Measurements from ENCODE around the gene PAQR7.

PAQR7 gene

DNA sequence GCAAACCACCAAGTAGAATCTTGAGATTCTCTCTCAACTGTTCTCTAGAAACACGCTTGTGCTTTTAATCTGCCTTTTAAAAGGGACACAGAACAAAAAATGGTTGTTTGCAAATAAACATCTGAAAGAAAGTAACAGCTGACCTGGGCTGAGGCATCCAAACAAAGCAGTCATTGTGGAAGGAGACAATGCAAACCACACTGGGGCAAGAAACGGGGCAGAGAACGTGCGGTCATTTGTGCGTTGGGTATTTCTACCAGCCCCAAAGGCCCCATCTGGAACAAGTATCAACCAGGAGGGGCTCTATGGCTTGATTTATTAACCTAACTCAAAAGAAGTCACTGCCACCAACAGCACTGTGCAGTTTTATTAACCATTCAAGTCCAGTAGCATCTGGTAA is 24.7 kb upstream of the PAQR7 start:
- DNase-seq: no peak

DNA sequence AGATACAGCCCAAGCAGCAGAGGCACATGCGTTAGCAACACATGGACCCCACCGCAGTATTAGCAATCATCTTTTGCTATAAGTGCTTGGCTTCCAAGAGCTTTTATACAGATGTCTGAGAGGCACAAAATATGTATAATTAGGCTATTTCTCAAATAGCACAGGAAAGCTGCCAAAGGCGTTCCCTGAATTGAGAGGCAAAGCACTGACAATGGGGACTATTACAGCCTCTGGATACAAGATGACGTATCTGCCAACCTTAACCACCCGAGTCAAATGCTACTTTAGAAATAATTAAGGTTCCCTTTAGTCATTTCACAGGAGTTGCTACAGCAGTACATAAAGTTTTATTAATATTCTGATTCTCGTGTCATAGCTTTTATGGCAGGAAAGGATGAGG is 24.3 kb upstream of the PAQR7 start:
- DNase-seq: no peak

DNA sequence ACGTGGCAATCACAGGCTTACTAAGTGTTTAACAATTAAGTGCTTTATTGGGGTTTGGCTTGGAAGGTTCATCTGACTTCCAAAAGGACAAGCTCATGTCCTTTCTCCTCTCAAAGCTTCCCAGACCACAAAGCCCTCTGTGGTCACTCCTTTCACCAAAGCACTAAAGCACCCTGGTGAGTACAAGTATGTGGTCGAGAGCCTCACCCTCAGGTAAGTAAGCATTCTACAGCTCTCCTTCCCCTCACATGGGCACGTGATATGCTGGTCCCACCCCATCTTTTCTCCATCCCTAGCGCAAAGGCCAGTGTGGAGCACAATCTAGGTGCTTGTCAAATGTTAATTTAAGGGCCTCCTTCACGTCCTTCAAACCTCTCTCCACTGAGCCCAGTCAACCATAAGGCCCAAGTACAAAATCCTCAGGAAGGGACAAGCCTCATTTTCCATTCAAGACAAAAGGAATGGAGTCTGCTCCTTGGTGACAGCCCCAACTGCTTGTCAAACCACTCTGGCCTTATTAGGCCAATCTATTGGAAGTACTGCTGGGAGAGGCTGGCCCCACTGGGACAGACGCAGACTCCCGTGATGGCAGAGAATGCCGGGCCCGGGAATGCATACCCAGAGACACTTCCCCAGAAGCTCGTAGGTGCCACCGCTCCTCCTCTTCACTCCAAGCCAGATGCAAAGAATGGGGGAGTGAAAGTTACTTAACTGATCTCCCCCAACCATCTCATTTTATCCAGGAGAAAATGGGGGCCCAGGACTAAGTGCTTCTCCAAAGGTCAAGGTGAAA is 22.9 kb upstream of the PAQR7 start:
- no peak for DNase-seq

DNA sequence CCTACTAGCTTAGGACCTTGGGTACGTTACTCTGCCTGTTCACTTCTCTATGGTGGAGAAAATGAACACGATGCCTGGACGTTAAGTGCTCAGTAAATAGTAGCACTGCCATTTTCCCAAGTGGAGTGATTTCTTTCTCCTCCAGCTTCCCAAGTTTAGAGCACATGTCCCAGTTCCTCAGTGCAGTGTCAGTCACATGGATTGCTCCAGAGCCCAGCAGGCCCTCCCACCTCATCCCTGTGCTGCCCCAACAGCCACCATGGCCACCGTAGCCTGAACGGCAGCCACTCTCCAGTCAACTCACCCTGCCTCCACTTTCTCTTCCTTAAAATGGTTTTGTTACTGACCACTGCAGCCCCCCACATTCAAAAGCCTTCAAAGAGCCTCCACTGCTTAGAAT is 22.2 kb upstream of the PAQR7 start:
- DNase-seq: no peak

DNA sequence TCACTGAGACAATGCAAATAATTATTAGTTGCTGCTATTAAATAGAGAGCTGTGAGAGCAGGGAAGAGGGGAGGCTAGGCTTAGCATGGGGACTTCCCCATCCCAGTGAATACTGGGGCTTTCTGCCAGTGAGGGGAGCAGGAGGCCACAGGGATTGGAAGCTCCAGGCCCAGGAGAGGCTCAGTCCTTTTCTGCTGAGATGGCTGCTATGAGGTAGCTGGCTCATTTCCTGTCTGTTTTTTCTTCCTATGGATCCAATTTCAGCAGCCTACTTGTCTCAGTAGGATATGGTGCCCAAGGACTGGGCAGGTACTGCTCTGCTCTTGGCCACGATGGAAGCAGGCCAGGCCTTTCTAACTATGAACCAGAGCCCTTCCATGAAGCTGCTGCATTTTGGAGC is 20.8 kb upstream of the PAQR7 start:
- DNase-seq: no peak

DNA sequence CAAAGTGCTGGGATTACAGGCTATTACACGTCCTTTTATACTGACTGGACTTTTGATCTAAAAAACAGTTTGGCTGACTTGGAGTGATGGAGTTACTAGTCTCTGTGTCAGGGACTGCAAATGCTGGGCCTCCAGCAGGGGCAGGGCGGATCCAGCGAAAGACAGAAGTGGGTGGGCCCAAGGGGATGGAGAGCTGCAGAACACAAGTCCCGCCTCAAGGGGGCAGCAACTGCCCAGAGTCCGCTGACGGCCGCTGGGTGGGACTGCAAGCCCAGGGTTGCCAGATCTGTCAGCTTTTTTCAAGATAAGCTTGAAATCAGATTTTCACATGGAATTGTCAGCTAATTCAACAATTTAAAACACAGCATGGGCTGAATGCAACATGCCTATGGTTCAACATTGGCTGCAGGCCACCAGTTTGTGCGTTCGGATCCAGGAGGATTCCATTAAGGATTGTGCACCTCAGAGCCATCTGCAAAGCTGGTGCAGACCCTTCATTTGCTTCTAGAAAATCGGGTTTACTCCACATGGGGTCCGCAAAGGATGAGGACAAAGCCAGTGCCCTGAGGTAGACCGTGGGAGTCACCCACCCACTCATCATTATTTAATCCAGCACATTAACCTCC is 20.0 kb upstream of the PAQR7 start:
- peak; percentile 95 for DNase-seq

DNA sequence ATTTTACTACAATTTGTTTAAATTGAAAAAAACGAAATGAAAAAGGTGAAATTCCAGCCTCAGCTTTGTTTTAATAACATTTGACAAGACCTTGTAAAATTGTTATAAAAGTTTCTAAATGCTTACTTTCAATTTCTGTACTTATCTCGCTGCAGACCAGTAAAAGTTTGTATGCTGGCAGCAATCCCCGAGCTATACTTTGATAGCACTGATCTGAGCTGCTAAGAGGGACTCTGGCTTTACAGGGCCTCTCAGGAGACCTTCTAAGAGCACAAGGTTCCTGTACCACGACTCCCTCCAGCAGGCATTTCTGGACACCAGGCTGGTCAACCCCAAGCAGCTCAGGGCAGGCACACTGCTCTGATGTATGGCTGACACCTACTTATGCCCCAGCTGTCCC is 17.6 kb upstream of the PAQR7 start:
- DNase-seq: no peak

DNA sequence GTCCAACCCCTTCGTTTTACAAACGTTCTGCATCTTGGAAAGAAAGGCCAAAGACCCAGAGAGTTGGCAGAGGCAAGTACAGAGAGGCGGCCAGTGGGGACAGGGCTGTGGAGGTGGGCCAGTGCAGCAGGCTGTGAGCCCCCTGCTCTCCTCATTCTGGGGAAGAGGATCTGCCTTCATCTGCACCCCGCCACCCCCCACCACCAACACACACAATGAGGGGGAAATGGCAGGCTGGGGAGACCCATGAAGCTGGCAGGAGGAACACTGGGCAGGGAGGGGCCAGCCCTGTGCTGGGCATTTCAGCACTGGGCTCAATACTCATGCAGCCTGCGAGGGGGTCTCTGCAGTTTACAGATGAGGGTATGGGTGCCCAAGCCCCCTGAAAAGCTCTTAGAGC is 16.1 kb upstream of the PAQR7 start:
- DNase-seq: no peak

DNA sequence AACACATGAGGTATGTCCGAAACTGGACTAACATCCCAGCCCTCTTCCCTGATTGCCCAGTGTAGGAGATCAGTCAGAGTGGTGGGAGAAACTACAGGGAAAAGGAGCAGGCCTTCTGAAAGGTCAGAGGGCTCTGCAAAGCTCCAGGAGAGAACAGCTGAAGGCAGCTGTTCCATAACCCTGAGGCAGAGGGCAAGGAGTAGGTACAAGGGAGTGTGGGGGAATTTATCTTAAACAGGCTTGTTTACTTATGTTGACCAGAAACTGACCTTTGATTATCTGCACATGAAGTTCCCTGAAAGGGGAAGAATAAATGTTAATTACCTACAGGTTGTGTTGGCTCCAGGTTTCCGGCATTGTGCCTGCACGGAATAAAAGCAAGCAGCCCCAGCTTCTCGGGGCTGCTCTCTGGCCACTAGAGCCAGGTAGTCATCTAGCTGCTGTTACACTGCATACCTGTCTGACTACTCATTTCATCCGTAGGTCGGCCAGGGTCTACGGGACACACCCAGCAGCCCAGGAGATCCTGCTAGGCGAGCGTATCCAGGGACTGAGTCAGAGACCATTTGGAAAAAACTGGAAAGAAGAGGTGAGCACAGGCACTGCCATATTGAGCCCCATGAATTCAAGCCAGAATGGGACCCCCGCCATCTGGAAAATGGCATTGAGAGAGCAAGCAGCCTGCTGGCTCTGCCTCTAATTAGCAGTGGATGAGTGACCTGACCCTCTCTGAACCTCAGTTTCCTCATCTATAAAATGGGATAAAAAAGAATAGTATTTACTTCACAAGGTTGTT is 14.9 kb upstream of the PAQR7 start:
- DNase-seq: no peak

DNA sequence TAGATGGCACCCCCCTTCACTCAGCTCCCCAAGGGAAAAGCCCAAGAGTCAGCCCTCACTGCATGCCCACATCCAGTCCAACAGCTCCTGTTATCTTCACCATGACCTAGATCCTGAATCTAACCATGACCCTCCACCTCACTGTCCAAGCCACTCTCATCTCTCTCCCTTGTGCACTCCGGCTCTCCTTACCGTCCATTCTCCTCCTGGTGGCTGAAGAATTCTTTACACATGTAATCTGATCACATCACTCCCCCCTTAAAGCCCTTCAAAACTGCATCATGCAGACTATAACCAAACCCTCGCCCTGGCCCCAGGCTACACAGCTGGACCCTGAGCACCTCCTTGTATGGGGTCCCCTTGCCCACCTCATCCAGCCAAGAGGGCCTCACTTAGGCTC is 14.0 kb upstream of the PAQR7 start:
- DNase-seq: no peak

DNA sequence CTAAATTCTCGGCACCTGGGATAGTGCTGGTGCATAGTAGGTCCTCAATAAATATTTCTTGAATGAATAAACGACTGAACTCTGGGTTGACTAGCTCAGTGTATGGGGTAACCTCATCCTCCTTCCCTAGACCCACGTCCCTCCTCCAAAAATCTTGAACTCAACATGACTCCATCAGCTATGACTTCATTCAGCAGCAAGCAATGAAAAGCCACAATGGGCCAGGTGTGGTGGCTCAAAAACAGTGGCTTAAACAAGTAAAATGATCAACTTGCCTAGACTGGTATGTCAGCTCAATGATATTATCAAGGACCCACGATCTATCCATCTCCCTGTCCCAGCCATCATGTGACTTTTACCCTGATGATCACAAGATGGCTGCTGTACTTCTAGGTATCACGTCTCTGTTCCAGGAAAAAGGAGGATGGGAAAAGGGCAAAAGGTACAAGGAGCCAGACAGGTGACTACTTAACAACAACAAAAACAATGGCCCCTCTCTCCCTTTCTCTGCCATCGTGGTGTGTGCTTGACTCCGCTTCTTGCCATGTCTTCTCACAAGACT is 13.0 kb upstream of the PAQR7 start:
- DNase-seq: no peak

DNA sequence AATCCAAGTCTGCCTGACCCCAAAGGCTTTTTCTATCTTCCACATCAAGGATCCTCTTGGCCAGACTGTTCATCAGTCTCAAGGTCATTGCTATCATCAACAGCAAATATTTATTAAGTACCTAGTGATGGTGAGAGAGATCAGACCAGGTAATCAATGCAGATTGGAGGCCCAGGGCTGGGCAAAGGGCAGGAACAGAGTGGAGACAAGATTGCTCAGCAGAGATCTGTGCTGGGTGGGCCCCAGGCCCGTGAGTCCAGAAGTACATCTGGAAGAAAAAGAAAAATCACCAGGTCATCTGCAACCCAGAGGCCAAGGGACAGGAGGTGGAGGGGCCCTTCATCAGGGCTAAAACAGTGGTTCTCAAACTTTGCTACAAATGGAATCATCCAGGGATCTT is 10.1 kb upstream of the PAQR7 start:
- no peak for DNase-seq

DNA sequence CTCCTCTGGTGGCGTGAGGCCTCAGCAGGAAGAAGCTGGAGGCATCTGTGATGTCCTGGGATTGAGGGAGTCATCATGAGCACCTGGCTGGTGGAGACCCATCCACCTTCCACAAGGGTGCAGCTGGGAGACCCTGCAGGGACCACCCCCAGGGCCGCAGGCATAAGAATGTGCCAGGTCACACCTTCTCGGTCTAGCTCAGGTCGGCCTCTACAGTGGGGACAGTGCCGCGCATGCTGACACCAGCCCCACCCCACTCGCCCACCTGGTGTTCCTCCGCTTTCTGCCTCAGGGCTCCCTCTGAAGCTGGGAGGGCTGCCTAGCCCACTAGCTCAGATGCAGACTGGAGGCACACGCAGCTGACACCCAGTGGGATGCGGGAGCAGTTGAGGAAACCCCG is 5.8 kb upstream of the PAQR7 start:
- DNase-seq: no peak

DNA sequence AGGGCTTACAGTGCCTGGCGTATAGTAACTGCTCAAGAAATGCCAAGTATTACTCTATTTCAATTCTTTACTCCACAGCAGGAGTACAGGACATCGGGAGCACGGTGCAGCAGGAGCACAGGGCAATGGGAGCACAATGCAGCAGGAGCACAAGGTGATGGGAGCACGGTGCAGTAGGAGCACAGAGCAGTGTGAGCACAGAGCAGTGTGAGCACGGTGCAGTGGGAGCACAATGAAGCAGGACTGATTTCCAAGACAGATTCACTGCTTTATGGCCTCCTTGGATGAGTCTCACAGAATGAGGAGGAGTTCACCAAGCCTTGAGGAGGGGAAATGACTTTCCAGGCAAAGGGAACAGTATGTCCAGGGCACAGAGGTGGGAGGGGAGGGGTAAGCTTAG is 5.0 kb upstream of the PAQR7 start:
- no peak for DNase-seq

DNA sequence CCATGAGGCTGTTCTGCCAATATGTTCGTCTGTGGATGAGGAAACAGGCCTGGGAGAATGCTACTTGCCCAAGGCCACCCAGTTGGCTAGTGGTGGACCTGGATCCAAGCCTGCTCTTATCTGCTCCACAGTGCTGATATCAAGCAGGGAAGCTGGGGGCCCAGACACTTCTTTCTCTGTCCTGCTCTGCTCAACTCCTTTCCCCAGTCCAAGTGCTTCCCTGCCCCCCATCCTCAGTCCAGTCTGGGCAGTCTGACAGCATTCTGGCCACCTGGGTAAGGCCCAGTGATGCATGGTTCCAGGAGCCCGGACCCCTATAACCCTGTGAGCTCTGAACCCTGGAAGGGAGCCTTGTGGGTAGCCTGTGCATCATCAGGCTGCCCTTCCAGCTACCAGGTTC is 4.2 kb upstream of the PAQR7 start:
- DNase-seq: no peak

DNA sequence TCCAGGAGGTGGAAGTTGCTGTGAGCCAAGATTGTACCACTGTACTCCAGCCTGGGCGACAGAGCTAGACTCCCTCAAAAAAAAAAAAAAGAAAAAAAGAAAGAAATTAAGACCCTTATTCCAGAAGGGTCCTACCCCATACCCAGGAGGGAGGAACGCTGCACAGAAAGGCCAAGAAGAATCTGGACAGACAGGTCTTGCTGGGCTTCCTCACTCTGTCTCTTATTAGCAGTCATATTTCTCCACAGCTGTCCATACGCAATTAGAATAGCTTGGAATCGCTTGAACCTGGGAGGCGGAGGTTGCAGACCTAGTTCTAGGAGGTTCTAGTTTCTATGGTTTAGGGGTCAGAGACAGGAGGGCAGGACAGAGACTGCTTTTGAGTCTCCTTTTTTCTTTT is 3.2 kb upstream of the PAQR7 start:
- no peak for DNase-seq

DNA sequence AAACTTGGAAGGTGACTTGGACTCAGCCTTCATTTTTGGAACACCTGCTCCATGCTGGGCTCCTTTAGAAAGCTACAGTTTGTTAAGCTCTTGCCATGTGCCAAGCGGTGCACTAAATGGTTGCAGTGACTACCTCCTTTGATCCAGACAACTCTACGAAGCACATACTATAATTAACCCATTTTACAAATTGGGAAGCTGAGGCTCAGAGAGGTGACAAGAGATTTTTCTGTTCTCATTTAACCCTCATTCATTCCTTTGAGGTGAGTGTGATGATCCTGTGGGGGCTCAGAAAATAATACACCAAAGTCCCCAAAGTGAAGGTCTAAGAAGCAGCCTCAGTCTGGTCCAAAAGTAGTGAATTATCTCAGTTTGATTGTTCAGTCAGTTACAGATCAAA is 1.6 kb upstream of the PAQR7 start:
- no peak for DNase-seq

DNA sequence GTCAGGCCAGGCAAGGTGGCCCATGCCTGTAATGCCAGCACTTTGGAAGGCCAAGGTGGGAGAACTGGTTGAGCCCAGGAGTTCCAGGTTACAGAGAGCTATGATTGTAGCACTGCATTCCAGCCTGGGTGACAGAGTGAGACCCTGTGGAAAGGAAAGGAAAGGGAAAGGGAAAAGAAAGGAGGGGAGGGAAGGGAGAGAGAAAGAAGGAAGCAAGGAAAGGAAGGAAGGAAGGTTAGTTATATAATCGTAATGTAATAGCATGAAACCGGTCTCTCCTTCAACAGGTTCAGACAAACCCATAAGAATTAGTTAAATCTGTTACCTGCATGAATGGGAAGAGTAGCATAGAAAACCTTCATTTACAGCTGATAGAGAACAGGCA is 1.2 kb upstream of the PAQR7 start:
- DNase-seq: no peak

DNA sequence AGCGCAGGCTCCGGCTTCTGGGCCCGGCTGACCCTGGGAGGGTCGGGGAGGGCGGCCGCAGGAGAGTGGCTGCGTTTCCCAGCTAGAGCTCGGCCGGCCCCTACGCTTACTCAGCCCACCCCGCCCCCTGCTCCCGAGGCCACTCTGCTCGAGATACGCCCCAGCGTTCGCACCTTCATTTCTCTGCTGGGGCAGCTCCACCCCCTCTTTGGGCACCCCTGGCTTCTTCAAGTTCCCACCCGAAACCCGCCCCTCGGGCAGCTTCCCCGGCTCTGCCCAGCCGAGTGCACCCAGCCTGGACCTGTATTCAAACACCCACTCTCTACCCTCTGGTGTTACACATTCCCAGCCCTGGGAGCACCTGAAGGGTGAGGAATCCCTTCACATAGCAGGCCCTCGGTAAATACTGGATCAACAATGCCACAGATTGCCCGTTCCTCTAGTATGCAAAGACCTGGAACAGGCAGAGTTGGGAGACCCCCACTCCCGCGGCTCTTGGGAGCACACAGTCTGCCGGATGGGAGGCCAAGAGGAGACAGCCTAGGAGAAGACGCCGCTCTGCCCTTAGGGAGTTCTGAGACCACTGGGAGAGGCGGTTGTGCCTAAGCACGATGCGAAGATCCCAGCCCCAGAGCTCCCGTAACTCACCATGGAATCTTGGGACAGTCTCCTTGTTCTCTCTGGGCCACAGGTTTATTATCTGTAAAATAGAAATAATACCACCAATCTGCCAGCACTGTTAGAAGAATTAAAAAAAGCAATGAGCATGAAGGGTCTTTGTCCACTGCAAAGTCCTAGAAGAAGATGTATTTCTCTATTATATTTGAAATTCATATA is 566 bp upstream of the PAQR7 start:
- DNase-seq: no peak

DNA sequence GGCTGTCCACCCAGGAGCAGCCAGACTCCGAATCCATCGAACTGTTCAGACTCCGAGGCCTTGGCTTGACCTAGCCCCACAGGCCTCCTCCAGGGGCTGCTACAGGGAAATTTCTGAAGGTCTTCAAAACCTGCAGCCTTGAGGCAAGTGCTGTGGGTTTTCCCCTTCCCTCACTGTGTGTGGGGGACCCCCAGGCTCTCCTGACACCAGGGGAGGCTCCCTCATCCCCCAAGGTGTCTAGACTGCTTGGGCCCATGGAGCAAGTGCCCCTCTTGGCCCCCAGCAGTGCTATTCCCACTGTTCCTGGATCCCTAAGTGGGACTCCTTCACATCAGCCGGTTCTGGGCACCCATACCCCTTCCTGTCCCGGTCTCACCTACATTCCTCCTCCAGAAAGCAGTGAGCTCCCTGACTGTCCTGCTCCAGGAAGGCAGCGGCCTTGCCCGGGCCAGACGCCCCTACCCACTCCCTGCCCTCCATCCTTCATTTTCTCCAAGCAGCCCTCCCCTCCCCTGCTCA is 814 bp downstream of the PAQR7 start:
- no peak for DNase-seq

DNA sequence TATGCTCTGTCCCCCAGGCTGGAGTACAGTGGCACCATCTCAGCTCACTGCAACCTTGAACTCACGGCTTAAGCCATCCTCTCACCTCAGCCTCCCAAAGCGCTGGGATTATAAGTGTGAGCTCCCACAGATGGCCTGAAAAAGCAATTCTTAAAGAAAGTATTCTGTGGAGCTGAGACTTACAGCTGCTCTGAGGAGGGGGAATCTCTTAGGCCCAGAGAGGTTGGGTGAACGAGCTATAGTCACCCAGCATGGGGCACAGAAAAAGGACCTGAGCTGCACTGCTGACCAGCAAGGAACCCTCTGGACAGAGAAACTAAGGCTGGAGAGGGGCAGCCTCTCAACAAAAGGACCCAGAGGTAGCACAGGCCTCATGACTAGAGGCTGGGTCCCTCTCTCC is 1.3 kb downstream of the PAQR7 start:
- no peak for DNase-seq

DNA sequence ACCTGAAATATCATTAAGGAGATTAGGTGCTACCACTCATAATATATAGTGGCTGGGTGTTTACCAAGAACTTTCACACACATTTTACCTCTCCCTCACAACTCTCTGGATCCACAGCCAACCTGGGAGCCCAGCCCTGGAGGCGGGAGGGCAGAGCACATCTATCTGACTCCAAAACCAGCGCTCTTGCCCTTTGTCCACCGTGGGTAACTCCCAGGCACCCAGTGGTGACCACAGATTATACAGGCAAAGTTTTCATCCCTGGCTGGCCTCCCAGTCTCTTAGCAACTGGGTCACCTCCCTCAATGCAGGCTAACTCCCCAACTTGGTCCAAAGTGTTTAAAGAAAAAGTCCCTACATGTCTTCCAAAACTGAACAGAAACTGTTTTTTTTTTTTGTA is 2.4 kb downstream of the PAQR7 start:
- no peak for DNase-seq

DNA sequence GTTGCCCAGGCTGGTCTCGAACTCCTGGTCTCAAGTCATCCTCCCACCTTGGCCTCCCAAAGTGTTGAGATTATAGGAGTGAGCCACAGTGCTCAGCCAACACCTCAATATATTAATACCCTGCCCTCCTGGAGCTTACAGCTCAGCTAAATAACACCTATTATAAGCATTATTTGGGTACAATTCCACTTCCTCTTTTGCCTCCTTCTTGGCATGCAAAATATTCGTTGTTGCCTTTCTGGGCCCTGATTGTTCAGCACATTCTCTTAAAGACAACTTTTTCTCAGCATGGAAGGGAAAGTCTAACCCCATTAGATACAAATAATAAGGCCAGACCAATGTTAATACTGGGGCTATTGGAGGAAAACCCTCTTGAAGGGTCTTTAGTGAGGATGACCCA is 2.8 kb downstream of the PAQR7 start:
- no peak for DNase-seq

Data from activated CD8-positive, alpha-beta memory T cell treated with anti-CD3 and anti-CD28 coated beads for 24 hours (primary cell).